ENCODE results near the gene ELF4.

DNA sequence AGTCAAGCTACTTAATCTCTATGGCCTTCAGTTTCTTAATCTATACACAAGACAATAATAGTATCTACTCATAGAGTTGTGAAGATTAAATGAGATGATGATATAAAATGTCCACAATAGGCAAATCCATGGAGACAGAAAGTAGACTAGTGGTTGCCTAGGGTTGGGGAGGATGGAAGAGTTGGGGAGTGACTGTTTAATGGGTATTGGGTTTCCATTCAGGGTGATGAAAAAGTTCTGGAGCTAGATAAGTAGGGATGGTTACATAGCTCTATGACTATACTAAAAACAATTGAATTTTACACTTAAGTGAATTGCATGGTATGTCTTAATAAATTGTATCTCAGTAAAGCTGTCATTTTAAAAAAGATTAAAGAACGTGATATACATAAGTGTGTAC is 92.2 kb downstream of the ELF4 start:
- TF ChIP-seq SP1 (CRISPR knock-in tag; conservative IDR thresholded peaks at IDR 0.05) (no peak), NFYB (CRISPR knock-in tag; conservative IDR thresholded peaks at IDR 0.05; ENCODE audit: low read depth) (no peak), MYBL2 (CRISPR knock-in tag; IDR thresholded peaks at IDR 0.05) (no peak), CREB1 (CRISPR knock-in tag; IDR thresholded peaks at IDR 0.05) (no peak), SMAD3 (CRISPR knock-in tag; IDR thresholded peaks at IDR 0.05; ENCODE audit: borderline replicate concordance) (no peak), TCF7 (CRISPR knock-in tag; IDR thresholded peaks at IDR 0.05; ENCODE audit: low read depth) (no peak)
- TF ChIP-seq, protein P1, sequence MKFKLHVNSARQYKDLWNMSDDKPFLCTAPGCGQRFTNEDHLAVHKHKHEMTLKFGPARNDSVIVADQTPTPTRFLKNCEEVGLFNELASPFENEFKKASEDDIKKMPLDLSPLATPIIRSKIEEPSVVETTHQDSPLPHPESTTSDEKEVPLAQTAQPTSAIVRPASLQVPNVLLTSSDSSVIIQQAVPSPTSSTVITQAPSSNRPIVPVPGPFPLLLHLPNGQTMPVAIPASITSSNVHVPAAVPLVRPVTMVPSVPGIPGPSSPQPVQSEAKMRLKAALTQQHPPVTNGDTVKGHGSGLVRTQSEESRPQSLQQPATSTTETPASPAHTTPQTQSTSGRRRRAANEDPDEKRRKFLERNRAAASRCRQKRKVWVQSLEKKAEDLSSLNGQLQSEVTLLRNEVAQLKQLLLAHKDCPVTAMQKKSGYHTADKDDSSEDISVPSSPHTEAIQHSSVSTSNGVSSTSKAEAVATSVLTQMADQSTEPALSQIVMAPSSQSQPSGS (CRISPR knock-in tag; IDR thresholded peaks at IDR 0.05; ENCODE audit: borderline replicate concordance, low read depth): no peak
- TF ChIP-seq, protein P2, sequence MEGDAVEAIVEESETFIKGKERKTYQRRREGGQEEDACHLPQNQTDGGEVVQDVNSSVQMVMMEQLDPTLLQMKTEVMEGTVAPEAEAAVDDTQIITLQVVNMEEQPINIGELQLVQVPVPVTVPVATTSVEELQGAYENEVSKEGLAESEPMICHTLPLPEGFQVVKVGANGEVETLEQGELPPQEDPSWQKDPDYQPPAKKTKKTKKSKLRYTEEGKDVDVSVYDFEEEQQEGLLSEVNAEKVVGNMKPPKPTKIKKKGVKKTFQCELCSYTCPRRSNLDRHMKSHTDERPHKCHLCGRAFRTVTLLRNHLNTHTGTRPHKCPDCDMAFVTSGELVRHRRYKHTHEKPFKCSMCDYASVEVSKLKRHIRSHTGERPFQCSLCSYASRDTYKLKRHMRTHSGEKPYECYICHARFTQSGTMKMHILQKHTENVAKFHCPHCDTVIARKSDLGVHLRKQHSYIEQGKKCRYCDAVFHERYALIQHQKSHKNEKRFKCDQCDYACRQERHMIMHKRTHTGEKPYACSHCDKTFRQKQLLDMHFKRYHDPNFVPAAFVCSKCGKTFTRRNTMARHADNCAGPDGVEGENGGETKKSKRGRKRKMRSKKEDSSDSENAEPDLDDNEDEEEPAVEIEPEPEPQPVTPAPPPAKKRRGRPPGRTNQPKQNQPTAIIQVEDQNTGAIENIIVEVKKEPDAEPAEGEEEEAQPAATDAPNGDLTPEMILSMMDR (IDR thresholded peaks at IDR 0.05): no peak
- TF ChIP-seq, protein P3, sequence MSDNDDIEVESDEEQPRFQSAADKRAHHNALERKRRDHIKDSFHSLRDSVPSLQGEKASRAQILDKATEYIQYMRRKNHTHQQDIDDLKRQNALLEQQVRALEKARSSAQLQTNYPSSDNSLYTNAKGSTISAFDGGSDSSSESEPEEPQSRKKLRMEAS (CRISPR knock-in tag; IDR thresholded peaks at IDR 0.05): no peak
- TF ChIP-seq, protein P4, sequence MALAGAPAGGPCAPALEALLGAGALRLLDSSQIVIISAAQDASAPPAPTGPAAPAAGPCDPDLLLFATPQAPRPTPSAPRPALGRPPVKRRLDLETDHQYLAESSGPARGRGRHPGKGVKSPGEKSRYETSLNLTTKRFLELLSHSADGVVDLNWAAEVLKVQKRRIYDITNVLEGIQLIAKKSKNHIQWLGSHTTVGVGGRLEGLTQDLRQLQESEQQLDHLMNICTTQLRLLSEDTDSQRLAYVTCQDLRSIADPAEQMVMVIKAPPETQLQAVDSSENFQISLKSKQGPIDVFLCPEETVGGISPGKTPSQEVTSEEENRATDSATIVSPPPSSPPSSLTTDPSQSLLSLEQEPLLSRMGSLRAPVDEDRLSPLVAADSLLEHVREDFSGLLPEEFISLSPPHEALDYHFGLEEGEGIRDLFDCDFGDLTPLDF (CRISPR knock-in tag; IDR thresholded peaks at IDR 0.05): no peak

Measured in WTC11 (cell line).